RWPE1 (cell line): ENCODE results near the gene MMP20.

Experiments used
- CTCF ChIA-PET: fragments of 350-600 bp; sonication (Branson Sonifier 250); formaldehyde crosslinking; extraction: SDS; loops from one replicate; lab custom pipeline; 2021; lab: Yijun Ruan, JAX
- POLR2A ChIA-PET: fragments of 400-600 bp; formaldehyde crosslinking; extraction: SDS; loops from one replicate; lab custom pipeline; 2020; ENCODE audit warnings: antibody characterized with exemption; ENCODE audit not compliant: low non-redundant PET; lab: Yijun Ruan, JAX
- DNase-seq: peaks from one replicate; pipeline ENCODE4 v3.0.0; 2012; ENCODE audit warnings: low spot score
- H3K27ac ChIP-seq: fragments of 450-650 bp; 2 replicates; pipeline ENCODE4 v1.5.1; 2017
- CTCF ChIP-seq: fragments of 450-650 bp; conservative IDR thresholded peaks from 2 replicates; pipeline ENCODE4 v1.5.1; 2017; ENCODE audit warnings: low read depth, mild to moderate bottlenecking

The MMP20 gene

GRCh38 chr11:102625177-102625576 lies at the start of gene MMP20:
Gene MMP20 (minus strand): TSS chr11:102625332. CDS start chr11:102625319, 13 bp downstream.
- POLR2A ChIA-PET = no interaction called here
- CTCF ChIA-PET = no interaction called here
- TF ChIP-seq CTCF = no peak
- no peak within 1 kb of the TSS for H3K27ac ChIP-seq
- no peak for DNase-seq

GRCh38 chr11:102669664-102670063 lies 44.5 kb upstream of the MMP20 start:
- ChIA-PET CTCF (interaction anchor here (0.6 kb wide), 1 partner anchor 16 kb away, joined by 3 read pairs; no protein-coding TSS in a partner anchor), POLR2A (no interaction called here)
- no peak for DNase-seq
- no peak overlapping the region for H3K27ac ChIP-seq
- TF ChIP-seq CTCF = no peak

- ChIA-PET CTCF (interaction anchor here (0.5 to 1.6 kb wide), 14 partner anchors 8 to 1882 kb away, joined by 3 to 5 read pairs (median 3); no protein-coding TSS in a partner anchor), POLR2A (no interaction called here)
- peak; percentile 85 for TF ChIP-seq CTCF
- DNase-seq = peak; percentile 53
- no peak overlapping the region for H3K27ac ChIP-seq
These were observed 41.3 kb upstream of the MMP20 start for GRCh38 chr11:102666331-102666957.

- no peak for TF ChIP-seq CTCF
- POLR2A ChIA-PET = no interaction called here
- no peak for DNase-seq
- CTCF ChIA-PET = no interaction called here
- no peak overlapping the region for H3K27ac ChIP-seq
These were observed 39.0 kb upstream of the MMP20 start for GRCh38 chr11:102664001-102664752.

- TF ChIP-seq CTCF = no peak
- no peak for DNase-seq
- H3K27ac ChIP-seq = no peak overlapping the region
- CTCF ChIA-PET = no interaction called here
- POLR2A ChIA-PET = no interaction called here
These were observed 37.5 kb upstream of the MMP20 start for GRCh38 chr11:102662607-102663006.

GRCh38 chr11:102661040-102661439 lies 35.9 kb upstream of the MMP20 start:
- ChIA-PET CTCF (interaction anchor here (0.7 kb wide), 1 partner anchor 183 kb away, joined by 9 read pairs; no protein-coding TSS in a partner anchor), POLR2A (no interaction called here)
- no peak overlapping the region for H3K27ac ChIP-seq
- TF ChIP-seq CTCF = no peak
- no peak for DNase-seq
